Esophagus squamous epithelium (tissue), 4 donors: ENCODE results near the gene MRPS23.

ENCODE experiments used
- CTCF ChIP-seq, 6 experiments: fragments of 450-650 bp in 4 of 6; fragments of 200-600 bp in 2 of 6; sonication (generic) in 2 of 6; IDR thresholded peaks; one replicate each; pipeline ENCODE4 v1.5.1; 2016 to 2019; ENCODE audit warnings: antibody characterized with exemption in 6 of 6, mild to moderate bottlenecking in 4 of 6, moderate library complexity in 4 of 6
- POLR2A ChIP-seq, 4 donors: fragments of 450-650 bp; IDR thresholded peaks; one replicate each; pipeline ENCODE4 v1.6.1; 2017; ENCODE audit warnings: antibody characterized with exemption in 4 of 4, mild to moderate bottlenecking in 4 of 4, moderate library complexity in 3 of 4

DNA sequence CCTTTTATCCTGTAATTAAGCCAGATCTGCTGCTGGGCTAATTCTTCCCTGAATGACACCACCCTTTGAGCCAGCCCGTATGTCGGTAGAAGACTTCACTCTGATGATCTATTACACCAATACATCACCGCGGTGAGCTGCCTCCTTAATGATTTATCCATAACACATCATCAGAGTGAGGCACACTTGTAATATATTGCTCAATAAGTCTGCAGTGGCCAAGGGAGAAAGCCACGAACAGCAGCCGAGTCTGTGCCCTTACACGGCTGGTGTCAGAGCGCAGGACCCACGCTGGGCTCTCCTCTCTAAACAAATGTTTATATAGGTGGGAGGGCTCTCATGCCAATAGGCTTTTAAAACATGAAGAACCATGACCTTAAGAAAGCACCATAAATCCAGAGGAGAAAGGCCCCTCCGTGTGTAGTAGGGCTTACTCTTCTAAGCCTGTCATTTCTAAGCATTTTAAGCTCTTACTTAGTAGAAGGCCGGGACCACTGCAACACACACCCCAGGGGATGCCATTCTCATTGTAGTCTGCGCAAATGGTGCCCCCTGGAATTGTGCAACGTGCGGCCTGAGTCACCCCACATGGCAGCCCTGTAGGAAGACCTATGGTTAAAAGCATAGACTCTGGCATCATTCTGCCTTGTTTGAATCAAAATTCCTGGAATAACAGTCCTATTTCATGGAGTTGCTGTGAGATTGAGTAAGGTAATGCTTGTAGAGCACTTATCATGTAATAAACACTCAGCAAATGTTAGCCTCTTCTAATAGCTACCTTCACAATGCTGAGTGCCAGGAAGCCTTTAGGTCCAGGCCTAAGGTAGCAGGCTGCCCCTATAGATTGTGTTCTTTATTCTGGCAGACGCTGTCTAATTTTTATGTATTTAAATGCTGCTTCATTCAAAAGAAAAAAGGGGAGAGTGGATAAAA, 26.1 kb downstream of the MRPS23 start:
- TF ChIP-seq POLR2A (IDR thresholded peaks at IDR 0.05): no peak
- TF ChIP-seq CTCF (IDR thresholded peaks at IDR 0.05): no peak
